Keratinocyte (primary cell): ENCODE results near the gene SDK1.

ENCODE experiments used
- EZH2 ChIP-seq: IDR thresholded peaks from one replicate; pipeline ENCODE4 v1.6.1; 2012; ENCODE audit warnings: inconsistent platforms, mild to moderate bottlenecking, low read length, moderate library complexity
- TF ChIP-seq, protein P1 (sequence below), 3 experiments: IDR thresholded peaks in 1 of 3; conservative IDR thresholded peaks in 1 of 3; optimal IDR thresholded peaks in 1 of 3; 2 replicates in 2 of 3; 3 replicates in 1 of 3; pipeline versions ENCODE3 to v1.5.1; 2011; ENCODE audit warnings: low read length in 3 of 3, mild to moderate bottlenecking in 3 of 3, moderate library complexity in 2 of 3, control low read depth in 1 of 3, inconsistent platforms in 1 of 3; ENCODE audit not compliant: insufficient read depth in 2 of 3; ENCODE audit errors: extremely low read depth in 1 of 3

DNA sequence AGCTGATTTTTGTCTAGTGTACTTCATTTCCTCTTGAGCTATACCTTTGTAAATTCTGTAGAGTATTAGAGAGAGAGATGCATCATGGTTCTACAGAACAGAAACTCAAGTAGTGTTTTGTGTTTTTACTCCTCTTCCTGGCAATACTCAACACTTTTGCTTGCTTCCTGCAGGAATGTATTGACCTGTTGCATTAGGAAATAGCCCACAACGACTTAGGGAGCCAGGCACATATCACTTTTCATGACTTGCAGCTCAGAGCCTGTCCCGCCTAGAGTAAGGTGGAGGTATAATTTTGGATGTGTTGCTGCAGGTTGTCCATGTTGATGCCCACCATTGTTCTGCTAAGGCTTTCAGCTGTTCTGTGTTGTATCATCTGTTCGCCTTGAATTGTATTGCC lies 216.3 kb downstream of the SDK1 start:
- TF ChIP-seq, protein P1, sequence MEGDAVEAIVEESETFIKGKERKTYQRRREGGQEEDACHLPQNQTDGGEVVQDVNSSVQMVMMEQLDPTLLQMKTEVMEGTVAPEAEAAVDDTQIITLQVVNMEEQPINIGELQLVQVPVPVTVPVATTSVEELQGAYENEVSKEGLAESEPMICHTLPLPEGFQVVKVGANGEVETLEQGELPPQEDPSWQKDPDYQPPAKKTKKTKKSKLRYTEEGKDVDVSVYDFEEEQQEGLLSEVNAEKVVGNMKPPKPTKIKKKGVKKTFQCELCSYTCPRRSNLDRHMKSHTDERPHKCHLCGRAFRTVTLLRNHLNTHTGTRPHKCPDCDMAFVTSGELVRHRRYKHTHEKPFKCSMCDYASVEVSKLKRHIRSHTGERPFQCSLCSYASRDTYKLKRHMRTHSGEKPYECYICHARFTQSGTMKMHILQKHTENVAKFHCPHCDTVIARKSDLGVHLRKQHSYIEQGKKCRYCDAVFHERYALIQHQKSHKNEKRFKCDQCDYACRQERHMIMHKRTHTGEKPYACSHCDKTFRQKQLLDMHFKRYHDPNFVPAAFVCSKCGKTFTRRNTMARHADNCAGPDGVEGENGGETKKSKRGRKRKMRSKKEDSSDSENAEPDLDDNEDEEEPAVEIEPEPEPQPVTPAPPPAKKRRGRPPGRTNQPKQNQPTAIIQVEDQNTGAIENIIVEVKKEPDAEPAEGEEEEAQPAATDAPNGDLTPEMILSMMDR (optimal IDR thresholded peaks at IDR 0.05 in 1 of 3, IDR thresholded peaks at IDR 0.05 in 1 of 3, conservative IDR thresholded peaks at IDR 0.05 in 1 of 3; ENCODE audit: extremely low read depth in 1 of 3, insufficient read depth in 2 of 3, low read length in 3 of 3): no peak
- TF ChIP-seq EZH2: no peak
